Naive thymus-derived CD4-positive, alpha-beta T cell (primary cell): ENCODE data around the gene LYRM4. TPM values are rescaled to one million over a fixed set of nuclear protein-coding genes. Genes with fewer than 3 reads are reported as not detected.

ENCODE experiments used
- ATAC-seq: fragments of 150-1000 bp; cut with Tn5 transposase; 2 replicates; pipeline ENCODE4 v1.10.0; 2021; ENCODE audit warnings: mild to moderate bottlenecking, moderate library complexity
- CTCF ChIA-PET: fragments of 350-600 bp; sonication (Branson Sonifier 250); formaldehyde crosslinking; loops from one replicate; lab custom pipeline; 2021; ENCODE audit warnings: antibody characterized with exemption; lab: Charles Lee
- POLR2A ChIA-PET: fragments of 350-600 bp; sonication (Branson Sonifier 250); formaldehyde crosslinking; loops from one replicate; lab custom pipeline; 2021; ENCODE audit warnings: antibody characterized with exemption, inconsistent platforms; lab: Charles Lee
- DNase-seq, 9 donors: peaks; one replicate each; pipeline versions ENCODE4 v3.0.0 to v3.0.0-alpha.2; 2020 to 2022; ENCODE audit warnings: mixed read lengths in 1 of 9
- H3K27ac ChIP-seq: one replicate; pipeline ENCODE4 v1.7.0; 2013; ENCODE audit warnings: mild to moderate bottlenecking, low read depth, low read length, moderate library complexity
- H3K27me3 ChIP-seq, 2 donors: one replicate each; pipeline ENCODE4 v1.7.0; 2013; ENCODE audit warnings: low read length in 2 of 2, mild to moderate bottlenecking in 2 of 2, moderate library complexity in 2 of 2; ENCODE audit not compliant: control insufficient read depth in 2 of 2, insufficient read depth in 2 of 2
- H3K36me3 ChIP-seq, 3 experiments: 1 replicate in 2 of 3; 2 replicates in 1 of 3; pipeline ENCODE4 v1.7.0; 2013; ENCODE audit warnings: low read length in 3 of 3, mild to moderate bottlenecking in 3 of 3, moderate library complexity in 1 of 3; ENCODE audit not compliant: insufficient read depth in 3 of 3, control insufficient read depth in 2 of 3
- H3K4me1 ChIP-seq, 2 donors: one replicate each; pipeline ENCODE4 v1.7.0; 2013; ENCODE audit warnings: low read length in 2 of 2, mild to moderate bottlenecking in 2 of 2, moderate library complexity in 1 of 2; ENCODE audit not compliant: control insufficient read depth in 2 of 2, insufficient read depth in 2 of 2
- H3K4me3 ChIP-seq: 2 replicates; pipeline ENCODE4 v1.7.0; 2013; ENCODE audit warnings: mild to moderate bottlenecking, low read length
- H3K9me3 ChIP-seq, 3 experiments: 1 replicate in 2 of 3; 2 replicates in 1 of 3; pipeline ENCODE4 v1.7.0; 2013; ENCODE audit warnings: low read length in 3 of 3; ENCODE audit not compliant: control insufficient read depth in 2 of 3
- H3K27ac Mint-ChIP-seq, 9 donors: one replicate each; pipeline ENCODE4 v1.8.0; 2020 to 2022; ENCODE audit warnings: mixed read lengths in 9 of 9, mild to moderate bottlenecking in 8 of 9, moderate library complexity in 5 of 9, inconsistent platforms in 2 of 9
- H3K27me3 Mint-ChIP-seq, 5 donors: one replicate each; pipeline ENCODE4 v1.8.0; 2021 to 2022; ENCODE audit warnings: mixed read lengths in 5 of 5, mild to moderate bottlenecking in 1 of 5
- H3K36me3 Mint-ChIP-seq, 5 donors: one replicate each; pipeline ENCODE4 v1.8.0; 2020 to 2022; ENCODE audit warnings: mixed read lengths in 5 of 5, mild to moderate bottlenecking in 3 of 5, inconsistent platforms in 1 of 5
- H3K4me1 Mint-ChIP-seq, 7 donors: one replicate each; pipeline ENCODE4 v1.8.0; 2020 to 2022; ENCODE audit warnings: mixed read lengths in 7 of 7, mild to moderate bottlenecking in 3 of 7, inconsistent platforms in 1 of 7
- H3K4me3 Mint-ChIP-seq, 10 donors: one replicate each; pipeline ENCODE4 v1.8.0; 2020 to 2022; ENCODE audit warnings: mild to moderate bottlenecking in 10 of 10, mixed read lengths in 10 of 10, moderate library complexity in 6 of 10, inconsistent platforms in 2 of 10
- H3K9me3 Mint-ChIP-seq, 11 donors: one replicate each; pipeline ENCODE4 v1.8.0; 2020 to 2022; ENCODE audit warnings: mixed read lengths in 11 of 11, mild to moderate bottlenecking in 4 of 11, inconsistent platforms in 1 of 11, moderate library complexity in 1 of 11
- intact Hi-C, 2 donors: fragments of 100-400 bp; cut with micrococcal nuclease; formaldehyde crosslinking; loops; one replicate each; pipeline ENCODE4 v1.15.1; 2023
- polyA plus RNA-seq, 2 donors: library from polyadenylated mRNA; unstranded; fragments of 300-500 nt; fragmentation: Illumina TruSeq; gene quantifications; one replicate each; pipeline ENCODE4 v1.2.3, GENCODE V29; 2021
- total RNA-seq, 6 experiments: library from RNA in 5 of 6; stranded (reverse) in 5 of 6; gene quantifications; 1 replicate in 5 of 6; 2 replicates in 1 of 6; pipeline ENCODE4 v1.2.3 and lab custom pipeline; 2021 to 2026

LYRM4 gene
- total and polyA plus RNA-seq, 7 experiments from 2014 or later, result 15.1 to 61.6 (median 24.4) TPM

DNA sequence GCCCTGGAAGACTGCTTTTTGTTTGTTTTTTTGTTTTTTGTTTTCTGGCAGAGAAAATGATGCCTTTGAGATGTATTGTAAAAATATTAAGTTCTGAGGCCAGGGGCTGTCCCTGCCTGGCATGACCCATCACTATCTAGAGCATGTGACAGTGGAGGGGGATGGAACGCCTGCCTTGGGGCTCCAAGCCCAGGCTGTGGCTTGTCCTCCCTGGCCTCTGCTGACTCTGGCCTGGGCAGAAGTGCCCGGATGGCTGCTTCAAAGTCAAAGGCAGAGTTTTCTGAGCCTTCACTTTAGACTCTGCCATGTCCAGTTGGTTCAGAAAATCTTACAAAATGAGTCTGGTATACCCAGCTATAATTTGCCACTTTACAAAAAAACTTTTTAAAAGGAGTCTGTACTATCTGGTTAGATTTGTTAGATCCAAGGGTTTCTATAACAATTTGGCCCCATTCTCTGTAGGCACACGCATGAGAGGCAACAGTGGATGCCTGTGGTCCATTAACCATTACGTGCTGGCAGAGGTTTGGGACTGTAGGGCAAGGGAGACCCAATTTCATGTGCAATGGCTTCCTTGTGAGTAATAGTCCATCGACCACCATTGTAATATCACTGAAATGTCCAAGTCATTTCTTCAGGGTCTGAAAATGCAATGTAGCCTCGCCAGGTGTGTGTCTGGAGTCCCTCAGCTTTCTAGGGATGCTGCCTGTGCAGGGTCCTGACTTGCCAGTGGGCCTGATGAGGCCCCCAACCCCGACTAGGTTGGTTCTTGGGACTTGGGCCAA lies 167.3 kb downstream of the LYRM4 start:
- CTCF ChIA-PET, result no interaction called here
- Histone ChIP-seq H3K4me1 (no peaks in the 10 kb centered on the region), H3K27me3 (no peaks in the 10 kb centered on the region), H3K9me3 (no peaks in the 10 kb centered on the region), H3K36me3 (no peaks in the 10 kb centered on the region), H3K27ac (no peak overlapping the region), H3K4me3 (no peak overlapping the region)
- no peaks in the 10 kb centered on the region for H3K9me3 Mint-ChIP-seq
- peaks cover 0 to 26% (median 16%) of the 10 kb centered on the region in 7 donors for H3K4me1 Mint-ChIP-seq
- peaks cover 25 to 35% (median 28%) of the 10 kb centered on the region in 5 donors for H3K27me3 Mint-ChIP-seq
- intact Hi-C loops, result no loop called here
- no peak overlapping the region for H3K4me3 Mint-ChIP-seq
- no peak for ATAC-seq
- DNase-seq, result no peak
- no peaks in the 10 kb centered on the region for H3K36me3 Mint-ChIP-seq
- H3K27ac Mint-ChIP-seq, result no peak overlapping the region
- POLR2A ChIA-PET, result no interaction called here

DNA sequence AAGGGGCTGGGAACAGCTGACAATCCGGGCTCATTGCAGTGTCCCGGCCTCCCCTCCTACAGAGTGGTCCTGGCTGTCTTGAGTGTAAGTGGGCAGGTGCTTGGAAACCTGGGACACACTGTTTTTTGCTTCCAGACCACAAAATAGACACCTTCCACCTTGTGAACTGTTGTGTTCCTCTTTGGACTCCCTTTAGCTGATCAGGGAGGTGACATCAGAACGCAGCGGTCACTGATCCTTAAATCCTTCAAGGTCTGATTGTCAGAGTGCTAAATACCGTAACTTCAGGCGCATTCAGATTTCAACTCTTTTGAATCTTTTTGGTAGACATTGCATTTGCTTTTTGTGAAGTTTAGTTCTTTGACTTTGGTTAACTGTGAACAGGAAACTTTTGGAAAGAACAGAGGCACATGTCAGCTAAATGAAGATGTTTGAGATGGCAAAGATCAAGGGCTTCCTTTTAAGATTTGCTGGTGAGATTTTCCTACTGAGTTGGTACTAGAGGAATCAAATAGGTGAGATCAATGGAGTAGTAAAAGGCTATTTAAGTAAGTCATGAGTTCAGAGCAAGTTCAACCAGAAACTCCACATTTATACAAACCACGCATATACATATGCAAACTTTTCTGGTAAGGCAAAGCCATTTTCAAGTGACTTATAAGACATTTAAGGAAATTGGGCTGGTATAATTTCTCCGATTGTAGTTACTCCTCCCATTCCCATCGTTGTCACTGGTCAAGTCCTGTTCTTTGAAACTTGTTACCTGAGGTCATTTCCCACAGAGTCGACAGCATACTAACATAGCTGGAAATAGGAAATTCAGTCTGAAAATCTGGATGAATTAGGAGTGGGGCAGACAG lies 169.3 kb downstream of the LYRM4 start:
- no peaks in the 10 kb centered on the region for H3K9me3 Mint-ChIP-seq
- Histone ChIP-seq H3K9me3 (no peaks in the 10 kb centered on the region), H3K27ac (no peak overlapping the region), H3K4me1 (no peaks in the 10 kb centered on the region), H3K27me3 (no peaks in the 10 kb centered on the region), H3K4me3 (no peak overlapping the region), H3K36me3 (no peaks in the 10 kb centered on the region)
- DNase-seq (peak in 2 of 9 donors; percentile 4 to 9), ATAC-seq (no peak)
- H3K4me1 Mint-ChIP-seq, result peaks cover 0 to 26% (median 16%) of the 10 kb centered on the region in 7 donors
- POLR2A ChIA-PET, result interaction anchor here (0.7 to 0.9 kb wide), 2 partner anchors 209 to 300 kb away, joined by 3 read pairs; no protein-coding TSS in a partner anchor
- intact Hi-C loops, result no loop called here
- H3K27me3 Mint-ChIP-seq, result peaks cover 25 to 50% (median 39%) of the 10 kb centered on the region in 5 donors
- H3K4me3 Mint-ChIP-seq, result peak overlapping the region in 5 of 10 donors; percentile 2 to 22 (median 12)
- CTCF ChIA-PET, result no interaction called here
- H3K27ac Mint-ChIP-seq, result no peak overlapping the region
- H3K36me3 Mint-ChIP-seq, result no peaks in the 10 kb centered on the region

DNA sequence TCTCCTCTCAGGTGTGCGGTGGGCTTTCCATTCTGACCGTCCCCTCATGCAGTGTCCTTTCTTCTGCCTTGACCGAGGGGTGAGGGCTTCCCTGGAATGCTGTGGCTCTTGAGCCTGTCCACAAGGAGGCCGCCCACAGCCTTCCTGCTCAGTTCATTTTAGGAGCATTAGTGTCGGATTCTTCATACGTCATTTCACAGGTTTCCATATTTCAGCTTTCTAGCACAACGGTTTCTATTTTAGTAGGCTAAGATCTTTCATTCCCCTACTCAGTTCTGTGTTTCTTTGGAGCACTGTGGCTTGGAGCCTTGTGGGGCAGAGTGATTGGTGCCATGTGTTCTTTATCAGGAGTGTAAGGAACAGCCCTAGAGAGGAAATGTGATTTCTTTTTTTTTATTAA lies 170.1 kb downstream of the LYRM4 start:
- CTCF ChIA-PET, result no interaction called here
- no peak overlapping the region for H3K4me3 Mint-ChIP-seq
- no peak overlapping the region for H3K4me3 ChIP-seq
- H3K4me1 Mint-ChIP-seq, result peaks cover 0 to 26% (median 16%) of the 10 kb centered on the region in 7 donors
- H3K9me3 Mint-ChIP-seq, result no peaks in the 10 kb centered on the region
- H3K36me3 ChIP-seq, result no peaks in the 10 kb centered on the region
- POLR2A ChIA-PET, result no interaction called here
- H3K27me3 Mint-ChIP-seq, result peaks cover 25 to 54% (median 42%) of the 10 kb centered on the region in 5 donors
- no peaks in the 10 kb centered on the region for H3K36me3 Mint-ChIP-seq
- H3K27ac Mint-ChIP-seq, result no peak overlapping the region
- DNase-seq (no peak), ATAC-seq (no peak)
- H3K4me1 ChIP-seq, result no peaks in the 10 kb centered on the region
- no peak overlapping the region for H3K27ac ChIP-seq
- intact Hi-C loops, result no loop called here
- H3K27me3 ChIP-seq, result no peaks in the 10 kb centered on the region
- no peaks in the 10 kb centered on the region for H3K9me3 ChIP-seq

DNA sequence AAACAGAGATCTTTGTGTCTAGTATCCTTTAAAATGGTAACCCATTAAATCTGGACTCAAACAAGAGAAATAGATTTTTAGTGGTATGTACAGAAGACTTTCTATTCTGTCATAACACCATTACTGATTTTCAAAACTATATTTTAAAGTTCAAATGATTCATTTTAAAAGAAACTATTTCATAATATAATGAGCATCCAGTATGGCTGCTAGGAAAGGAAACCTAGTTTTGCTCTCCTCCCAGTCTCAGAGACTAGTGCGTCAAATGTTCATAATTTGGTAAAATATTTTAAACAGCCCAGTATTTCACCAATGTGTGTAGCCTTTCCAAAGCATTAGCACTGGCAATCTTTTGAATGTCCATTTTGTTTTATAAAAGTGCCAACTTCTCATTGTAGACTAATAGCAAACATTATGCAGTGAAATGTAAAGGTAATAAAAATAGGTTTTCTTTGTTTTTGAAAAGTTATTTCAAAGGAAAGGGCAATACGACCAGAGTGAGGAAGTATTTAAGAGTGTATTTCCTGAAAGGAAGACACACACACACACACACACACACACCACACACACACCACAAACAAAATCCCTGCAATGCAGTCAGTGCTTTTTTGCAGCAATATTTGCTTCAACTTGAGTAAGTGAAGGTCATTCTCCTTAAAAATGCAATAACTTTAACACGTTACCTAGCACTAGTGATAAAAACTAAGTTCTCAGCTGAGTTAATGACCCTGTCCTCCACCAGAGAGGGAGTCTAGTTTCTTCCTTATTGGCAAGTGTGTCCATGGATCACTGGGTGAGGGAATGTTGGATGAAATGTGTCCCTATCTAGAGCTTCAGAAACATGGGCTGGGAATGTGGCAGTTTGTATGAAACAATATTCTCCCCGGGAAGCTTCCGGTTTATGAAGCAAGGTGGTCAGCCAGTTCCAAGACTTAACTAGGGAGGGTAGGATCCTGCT lies 171.0 kb downstream of the LYRM4 start:
- H3K4me1 ChIP-seq, result no peaks in the 10 kb centered on the region
- DNase-seq (no peak), ATAC-seq (no peak)
- Mint-ChIP-seq H3K27me3 (peaks cover 24 to 55% (median 42%) of the 10 kb centered on the region in 5 donors), H3K9me3 (no peaks in the 10 kb centered on the region), H3K36me3 (no peaks in the 10 kb centered on the region), H3K27ac (no peak overlapping the region), H3K4me3 (no peak overlapping the region), H3K4me1 (peaks cover 1 to 27% (median 16%) of the 10 kb centered on the region in 7 donors)
- intact Hi-C loops, result no loop called here
- H3K9me3 ChIP-seq, result no peaks in the 10 kb centered on the region
- POLR2A ChIA-PET, result no interaction called here
- CTCF ChIA-PET, result no interaction called here
- H3K27me3 ChIP-seq, result no peaks in the 10 kb centered on the region
- H3K4me3 ChIP-seq, result no peak overlapping the region
- H3K36me3 ChIP-seq, result no peaks in the 10 kb centered on the region
- no peak overlapping the region for H3K27ac ChIP-seq

DNA sequence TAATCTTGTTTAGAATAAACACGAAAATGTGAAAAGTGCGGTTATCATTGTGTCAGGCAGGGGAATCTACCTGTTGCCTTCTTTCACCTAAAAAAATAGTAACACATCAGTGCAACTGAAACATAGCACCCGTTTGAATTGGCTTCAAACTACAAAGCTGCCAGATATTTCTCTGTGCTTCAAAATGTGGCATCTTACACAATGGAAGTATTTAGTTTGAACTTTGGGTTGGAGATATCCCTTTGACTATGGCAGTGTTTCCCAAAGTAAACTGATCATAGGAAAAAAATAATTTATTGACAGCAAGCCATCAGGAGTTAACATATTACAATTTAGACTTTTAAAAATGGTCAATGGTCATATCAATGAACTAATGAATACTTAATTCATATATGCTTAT lies 172.0 kb downstream of the LYRM4 start:
- ATAC-seq, result no peak
- Histone ChIP-seq H3K27me3 (no peaks in the 10 kb centered on the region), H3K36me3 (no peaks in the 10 kb centered on the region), H3K27ac (no peak overlapping the region), H3K4me3 (no peak overlapping the region), H3K4me1 (no peaks in the 10 kb centered on the region), H3K9me3 (no peaks in the 10 kb centered on the region)
- H3K4me3 Mint-ChIP-seq, result no peak overlapping the region
- POLR2A ChIA-PET, result no interaction called here
- intact Hi-C loops, result no loop called here
- no peak overlapping the region for H3K27ac Mint-ChIP-seq
- no peaks in the 10 kb centered on the region for H3K36me3 Mint-ChIP-seq
- H3K4me1 Mint-ChIP-seq, result peaks cover 3 to 30% (median 16%) of the 10 kb centered on the region in 7 donors
- H3K27me3 Mint-ChIP-seq, result peaks cover 28 to 60% (median 40%) of the 10 kb centered on the region in 5 donors
- no peaks in the 10 kb centered on the region for H3K9me3 Mint-ChIP-seq
- CTCF ChIA-PET, result no interaction called here
- no peak for DNase-seq

DNA sequence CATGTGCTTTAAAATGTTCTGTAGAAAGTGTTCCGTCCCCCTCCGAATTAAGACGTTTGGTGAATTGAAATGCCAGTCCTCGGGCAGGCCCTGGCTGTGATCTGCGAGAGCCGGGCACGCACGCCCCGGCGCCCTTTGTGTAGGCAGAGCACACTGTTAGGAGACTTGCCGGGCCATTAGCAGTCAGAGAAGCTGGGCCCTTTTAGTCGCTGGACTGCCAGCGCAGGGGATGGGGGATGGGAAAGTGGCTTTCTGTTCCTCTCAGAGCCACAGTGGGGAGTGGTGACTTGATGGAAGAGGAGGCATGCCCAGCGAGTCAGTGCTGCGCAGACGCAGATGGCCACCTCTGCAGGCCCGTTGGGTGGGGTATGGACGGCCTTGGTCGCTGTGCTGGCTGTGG lies 173.4 kb downstream of the LYRM4 start:
- ATAC-seq (peak; percentile 59), DNase-seq (no peak)
- Histone ChIP-seq H3K27me3 (no peaks in the 10 kb centered on the region), H3K4me3 (no peak overlapping the region), H3K9me3 (no peaks in the 10 kb centered on the region), H3K27ac (no peak overlapping the region), H3K4me1 (no peaks in the 10 kb centered on the region), H3K36me3 (no peaks in the 10 kb centered on the region)
- POLR2A ChIA-PET, result no interaction called here
- H3K4me3 Mint-ChIP-seq, result peak overlapping the region in 4 of 10 donors; percentile 7 to 61 (median 24)
- H3K9me3 Mint-ChIP-seq, result peaks cover 0 to 4% (median 0%) of the 10 kb centered on the region in 11 donors
- H3K27ac Mint-ChIP-seq, result no peak overlapping the region
- peaks cover 3 to 30% (median 16%) of the 10 kb centered on the region in 7 donors for H3K4me1 Mint-ChIP-seq
- no peaks in the 10 kb centered on the region for H3K36me3 Mint-ChIP-seq
- intact Hi-C loops, result no loop called here
- CTCF ChIA-PET, result no interaction called here
- peaks cover 35 to 69% (median 49%) of the 10 kb centered on the region in 5 donors for H3K27me3 Mint-ChIP-seq
